ENCODE results near the gene SMYD3. TPM values are rescaled to one million over a fixed set of nuclear protein-coding genes. Genes with fewer than 3 reads are reported as not detected.

Gene SMYD3
- total and polyA plus RNA-seq, 2 of the 4 experiments (the other 2 are of a cell fraction): 26.5 to 37.6 TPM

DNA sequence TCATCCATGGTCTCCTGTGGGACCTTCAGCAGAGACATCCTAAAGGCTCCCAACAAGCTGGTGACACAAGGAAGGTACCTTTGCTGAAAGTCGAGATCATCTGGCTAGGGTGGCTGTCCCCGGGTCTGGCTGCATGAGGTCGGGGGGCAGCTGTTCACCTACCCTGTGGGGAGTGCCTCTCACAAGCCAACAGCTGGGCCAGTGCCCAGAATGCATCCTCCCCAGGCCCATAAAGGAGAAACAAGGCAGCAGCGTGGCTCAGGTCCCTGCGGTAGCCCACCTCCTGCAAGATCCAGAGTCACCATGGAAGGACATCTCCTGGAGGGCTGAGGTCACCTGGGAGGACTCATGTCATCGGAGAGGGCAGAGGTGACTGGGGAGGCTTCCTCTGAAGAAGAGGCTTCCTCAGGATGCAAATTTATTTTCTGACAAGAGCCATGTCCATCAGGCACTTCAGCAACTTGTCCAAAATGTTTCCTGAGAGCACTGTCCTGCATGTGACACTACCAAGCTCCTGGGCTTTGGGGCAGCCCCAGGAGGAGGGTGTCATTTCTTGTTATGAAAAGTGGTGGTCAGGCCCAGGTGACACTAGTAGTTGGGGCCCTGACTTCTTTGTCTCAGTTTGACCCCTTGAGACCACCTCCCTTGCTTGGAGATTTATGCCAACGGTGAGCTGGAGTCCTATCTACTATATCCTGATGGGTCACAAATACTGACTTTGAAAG, 6.7 kb upstream of the SMYD3 start:
- dilution Hi-C loops (cut with HindIII; ENCODE audit: low sequenced_read_pairs, unreplicated experiment): no loop called here

More for the DNA sequence above, 6.7 kb upstream of the SMYD3 start:
- ATAC-seq (ENCODE audit: low read depth) (no peak), DNase-seq (no peak)
- H3K9me3 ChIP-seq (ENCODE audit: control insufficient read depth, insufficient read depth, low read length): peaks cover 43% of the 10 kb centered on the region
- no peak for TF ChIP-seq ELK1 (IDR thresholded peaks at IDR 0.05; ENCODE audit: borderline replicate concordance, low read depth, low read length)
- TF ChIP-seq FOS (IDR thresholded peaks at IDR 0.05; ENCODE audit: low read depth, low read length): no peak
- no peak for TF ChIP-seq CHD1 (IDR thresholded peaks at IDR 0.05; ENCODE audit: low read depth, low read length)
- TF ChIP-seq NFE2L2 (IDR thresholded peaks at IDR 0.05; ENCODE audit: low read depth, low read length): no peak
- TF ChIP-seq, protein P1, sequence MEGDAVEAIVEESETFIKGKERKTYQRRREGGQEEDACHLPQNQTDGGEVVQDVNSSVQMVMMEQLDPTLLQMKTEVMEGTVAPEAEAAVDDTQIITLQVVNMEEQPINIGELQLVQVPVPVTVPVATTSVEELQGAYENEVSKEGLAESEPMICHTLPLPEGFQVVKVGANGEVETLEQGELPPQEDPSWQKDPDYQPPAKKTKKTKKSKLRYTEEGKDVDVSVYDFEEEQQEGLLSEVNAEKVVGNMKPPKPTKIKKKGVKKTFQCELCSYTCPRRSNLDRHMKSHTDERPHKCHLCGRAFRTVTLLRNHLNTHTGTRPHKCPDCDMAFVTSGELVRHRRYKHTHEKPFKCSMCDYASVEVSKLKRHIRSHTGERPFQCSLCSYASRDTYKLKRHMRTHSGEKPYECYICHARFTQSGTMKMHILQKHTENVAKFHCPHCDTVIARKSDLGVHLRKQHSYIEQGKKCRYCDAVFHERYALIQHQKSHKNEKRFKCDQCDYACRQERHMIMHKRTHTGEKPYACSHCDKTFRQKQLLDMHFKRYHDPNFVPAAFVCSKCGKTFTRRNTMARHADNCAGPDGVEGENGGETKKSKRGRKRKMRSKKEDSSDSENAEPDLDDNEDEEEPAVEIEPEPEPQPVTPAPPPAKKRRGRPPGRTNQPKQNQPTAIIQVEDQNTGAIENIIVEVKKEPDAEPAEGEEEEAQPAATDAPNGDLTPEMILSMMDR (conservative IDR thresholded peaks at IDR 0.05; ENCODE audit: low read depth, low read length): no peak
- TF ChIP-seq SMC3 (IDR thresholded peaks at IDR 0.05; ENCODE audit: low read depth, low read length): no peak
- no peak for TF ChIP-seq MAFK (IDR thresholded peaks at IDR 0.05; ENCODE audit: low read depth, low read length)
- no peak for TF ChIP-seq RCOR1 (IDR thresholded peaks at IDR 0.05; ENCODE audit: insufficient replicate concordance, low read length)
- TF ChIP-seq, protein P2, sequence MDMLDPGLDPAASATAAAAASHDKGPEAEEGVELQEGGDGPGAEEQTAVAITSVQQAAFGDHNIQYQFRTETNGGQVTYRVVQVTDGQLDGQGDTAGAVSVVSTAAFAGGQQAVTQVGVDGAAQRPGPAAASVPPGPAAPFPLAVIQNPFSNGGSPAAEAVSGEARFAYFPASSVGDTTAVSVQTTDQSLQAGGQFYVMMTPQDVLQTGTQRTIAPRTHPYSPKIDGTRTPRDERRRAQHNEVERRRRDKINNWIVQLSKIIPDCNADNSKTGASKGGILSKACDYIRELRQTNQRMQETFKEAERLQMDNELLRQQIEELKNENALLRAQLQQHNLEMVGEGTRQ (IDR thresholded peaks at IDR 0.05; ENCODE audit: low read depth, low read length): no peak
- no peak for TF ChIP-seq CEBPB (IDR thresholded peaks at IDR 0.05; ENCODE audit: low read depth, low read length)
- no peak for TF ChIP-seq BHLHE40 (IDR thresholded peaks at IDR 0.05; ENCODE audit: low read depth, low read length)
- no peak for TF ChIP-seq RFX5 (IDR thresholded peaks at IDR 0.05; ENCODE audit: low read depth, low read length)
- TF ChIP-seq POLR2A (IDR thresholded peaks at IDR 0.05; ENCODE audit: low read depth, low read length): no peak
- no peak for TF ChIP-seq MXI1 (IDR thresholded peaks at IDR 0.05; ENCODE audit: borderline replicate concordance, low read depth, low read length)
- no peak for TF ChIP-seq RAD21 (IDR thresholded peaks at IDR 0.05; ENCODE audit: low read length)
- no peak for TF ChIP-seq MAZ (IDR thresholded peaks at IDR 0.05; ENCODE audit: borderline replicate concordance, low read depth, low read length)
- no peaks in the 10 kb centered on the region for H3K79me1 ChIP-seq (ENCODE audit: low read depth in 1 of 2, low read length in 2 of 2)
- H3K23ac ChIP-seq (ENCODE audit: low read depth, low read length): no peak overlapping the region
- POLR2A ChIA-PET (ENCODE audit: unreplicated experiment): no interaction called here
- H2BK120ac ChIP-seq (ENCODE audit: low read depth, low read length): no peak overlapping the region
- no peaks in the 10 kb centered on the region for H3K36me3 ChIP-seq (ENCODE audit: control insufficient read depth, insufficient read depth, low read length)
- CTCF ChIA-PET: no interaction called here
- no peak overlapping the region for H3K27ac ChIP-seq (ENCODE audit: insufficient read depth, low read length)
- H3K4ac ChIP-seq (ENCODE audit: low read depth, low read length): no peak overlapping the region
- no peak overlapping the region for H2AFZ ChIP-seq (replicated peaks; ENCODE audit: low read length, poor library complexity)
- no TSS peak for BruUV-seq (replicated peaks)
- H2BK15ac ChIP-seq (ENCODE audit: low read depth, low read length): no peak overlapping the region
- no peak overlapping the region for H3K4me3 ChIP-seq (ENCODE audit: insufficient read depth, low read depth, low read length)
- no peak overlapping the region for H4K8ac ChIP-seq (ENCODE audit: low read depth in 2 of 2, low read length in 2 of 2)
- no peak overlapping the region for H3K56ac ChIP-seq (ENCODE audit: extremely low read depth, insufficient read depth, low read length)
- in situ Hi-C loops (cut with MboI; ENCODE audit: low sequenced_read_pairs) (no loop called here), intact Hi-C loops (cut with micrococcal nuclease) (no loop called here)
- H3K27me3 ChIP-seq (ENCODE audit: control insufficient read depth, insufficient read depth, low read length): no peaks in the 10 kb centered on the region
- H2BK20ac ChIP-seq (ENCODE audit: low read depth, low read length): no peak overlapping the region
- no peaks in the 10 kb centered on the region for H3K9me1 ChIP-seq (ENCODE audit: insufficient read depth, low read length)
- no peaks in the 10 kb centered on the region for H3K4me1 ChIP-seq (ENCODE audit: control insufficient read depth, insufficient read depth, low read length)
- no peaks in the 10 kb centered on the region for H4K20me1 ChIP-seq (ENCODE audit: insufficient read depth, low read length)
- no peak overlapping the region for H3K9ac ChIP-seq (ENCODE audit: low read depth, low read length)
- H2BK5ac ChIP-seq (ENCODE audit: low read depth, low read length, poor library complexity, severe bottlenecking): no peak overlapping the region
- WGBS, 2 experiments (ENCODE audit: extremely low coverage in 2 of 2, insufficient read length in 1 of 2): 100% methylated on average over 1 of the region's 7 CpGs; no CpG with 5 or more reads in 1 of the 2 experiments
- H4K5ac ChIP-seq (ENCODE audit: low read depth, low read length): no peak overlapping the region
- no peak overlapping the region for H4K91ac ChIP-seq (ENCODE audit: insufficient read depth, low read depth, low read length)
- H2AK5ac ChIP-seq (ENCODE audit: low read depth, low read length): no peak overlapping the region
- no peak overlapping the region for H2AK9ac ChIP-seq (replicated peaks; ENCODE audit: low read depth, low read length, poor library complexity)
- no peak overlapping the region for H3K14ac ChIP-seq (replicated peaks; ENCODE audit: low read depth, low read length)
- H3K18ac ChIP-seq (ENCODE audit: low read depth, low read length): no peak overlapping the region
- H3K4me2 ChIP-seq (ENCODE audit: low read depth, low read length): no peak overlapping the region
